ENCODE results near the gene CAMTA1.
A peak's percentile ranks its signal among the peaks of the same experiment; 100 is the strongest.

The CAMTA1 gene

DNA sequence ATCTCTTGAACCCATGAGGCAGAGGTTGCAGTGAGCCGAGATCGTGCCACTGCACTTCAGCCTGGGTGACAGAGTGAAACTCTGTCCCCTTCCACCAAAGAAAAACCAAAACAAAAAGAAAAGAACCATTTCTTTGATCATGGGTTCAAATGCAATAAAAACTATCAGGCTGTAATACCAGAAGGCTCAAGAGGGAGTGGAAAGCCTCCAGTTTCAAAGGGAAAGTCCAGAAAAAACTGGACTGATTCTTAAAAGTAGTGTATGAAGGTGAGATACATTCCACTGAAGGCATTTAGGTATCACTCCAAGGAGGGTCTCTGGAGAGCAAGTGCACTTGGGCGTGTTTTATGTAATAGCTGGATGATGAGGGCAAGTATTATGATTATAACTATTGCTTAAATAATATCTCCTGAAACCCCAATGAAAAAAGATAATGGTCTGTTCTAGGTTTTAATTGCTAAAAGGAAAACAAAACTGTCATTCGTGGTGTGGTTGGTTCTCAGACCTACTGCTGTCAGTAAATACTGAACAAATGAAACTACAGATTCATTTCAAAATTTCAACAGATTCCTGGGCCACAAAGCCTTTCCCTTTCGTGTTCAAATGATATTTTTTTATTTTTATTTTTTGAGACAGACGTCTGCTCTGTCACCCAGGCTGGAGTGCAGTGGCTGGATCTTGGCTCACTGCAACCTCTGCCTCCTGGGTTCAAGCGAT is 6.0 kb upstream of the CAMTA1 start:
- DNase-seq (ENCODE audit: low read depth in 2 of 2), result no peak

- no peak for DNase-seq (ENCODE audit: low read depth in 2 of 2)
These were observed 3.1 kb upstream of the CAMTA1 start for GRCh38 chr1:6782151-6782550.

DNA sequence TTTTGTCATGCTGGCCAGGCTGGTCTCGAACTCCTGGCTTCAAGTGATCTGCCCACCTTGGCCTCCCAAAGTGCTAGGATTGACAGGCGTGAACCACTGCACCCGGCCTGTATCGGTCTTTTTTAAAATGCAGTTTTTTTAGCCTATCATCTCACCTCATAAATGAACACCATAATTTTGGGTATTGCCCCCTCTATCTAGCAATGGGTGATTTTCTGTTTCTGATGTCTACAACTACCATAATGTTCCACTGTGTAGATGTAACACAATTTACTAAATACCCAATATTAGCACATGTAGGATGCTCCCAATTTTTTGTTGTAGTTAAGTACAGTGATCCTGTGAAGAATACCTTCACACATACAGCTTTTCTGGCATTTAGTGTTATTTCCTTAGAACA is 2.0 kb upstream of the CAMTA1 start:
- no peak for DNase-seq (ENCODE audit: low read depth in 2 of 2)

DNA sequence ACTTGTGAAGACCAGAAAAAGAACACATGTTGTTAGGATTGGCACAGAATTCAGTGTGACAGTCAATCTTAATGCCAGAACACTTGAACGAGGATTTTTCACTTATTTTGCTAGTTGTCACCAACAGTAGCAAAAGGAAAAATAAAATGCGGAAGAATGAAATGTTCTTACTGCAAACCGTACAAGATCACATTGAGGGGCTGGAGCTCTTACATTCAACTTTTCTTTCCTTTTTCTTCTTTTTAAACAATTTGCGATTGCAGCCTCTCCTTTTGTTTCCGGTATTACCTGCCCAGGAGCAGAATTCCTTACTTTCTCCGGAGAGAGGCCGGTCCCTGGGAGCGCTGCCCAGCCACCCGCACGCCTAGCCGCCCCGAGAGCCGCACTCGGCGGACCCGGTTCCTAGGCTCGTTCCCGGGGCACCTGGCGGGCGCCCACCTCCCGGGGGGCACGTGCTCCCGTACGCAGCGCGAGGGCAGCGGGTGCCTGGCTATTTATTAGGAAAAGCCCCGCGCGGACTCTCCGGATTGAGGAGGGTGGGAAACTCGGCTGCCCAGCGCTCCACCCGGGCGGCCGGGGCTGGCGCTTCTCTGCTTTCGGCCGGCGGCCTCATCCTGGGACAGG is 1.2 kb upstream of the CAMTA1 start:
- DNase-seq (ENCODE audit: low read depth in 2 of 2), result no peak

GRCh38 chr1:6784560-6785317 is 515 bp upstream of the CAMTA1 start:
- peak; percentile 75 to 99 for DNase-seq (ENCODE audit: low read depth in 2 of 2)

- peak; percentile 11 to 39 for DNase-seq (ENCODE audit: low read depth in 2 of 2)
These were observed 663 bp downstream of the CAMTA1 start for GRCh38 chr1:6785728-6786505.

- DNase-seq (ENCODE audit: low read depth in 2 of 2), result no peak
These were observed 3.7 kb downstream of the CAMTA1 start for GRCh38 chr1:6788946-6789345.

DNA sequence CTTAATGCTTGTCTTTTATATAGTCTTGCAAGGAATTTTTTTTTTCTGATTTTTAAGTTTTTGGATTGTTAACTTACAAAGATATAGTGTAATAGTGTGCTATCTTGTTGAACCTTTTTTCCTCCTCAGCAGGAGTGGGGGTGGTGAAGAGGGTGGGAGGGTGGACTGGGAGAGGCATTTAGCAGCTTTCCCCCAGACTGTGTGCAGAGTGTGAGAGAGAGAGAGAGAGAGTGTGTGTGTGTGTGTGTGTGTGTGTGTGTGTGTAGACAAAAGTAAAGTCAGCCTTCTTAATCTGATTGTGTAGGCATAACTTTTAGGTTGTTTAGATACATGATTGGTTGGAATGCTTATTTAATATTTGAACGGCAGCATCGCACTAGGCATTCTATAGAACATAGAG is 4.9 kb downstream of the CAMTA1 start:
- DNase-seq (ENCODE audit: low read depth in 2 of 2), result no peak

GRCh38 chr1:6794164-6794563 is 8.9 kb downstream of the CAMTA1 start:
- no peak for DNase-seq (ENCODE audit: low read depth in 2 of 2)

GRCh38 chr1:6795203-6795602 is 9.9 kb downstream of the CAMTA1 start:
- DNase-seq (ENCODE audit: low read depth in 2 of 2), result no peak

DNA sequence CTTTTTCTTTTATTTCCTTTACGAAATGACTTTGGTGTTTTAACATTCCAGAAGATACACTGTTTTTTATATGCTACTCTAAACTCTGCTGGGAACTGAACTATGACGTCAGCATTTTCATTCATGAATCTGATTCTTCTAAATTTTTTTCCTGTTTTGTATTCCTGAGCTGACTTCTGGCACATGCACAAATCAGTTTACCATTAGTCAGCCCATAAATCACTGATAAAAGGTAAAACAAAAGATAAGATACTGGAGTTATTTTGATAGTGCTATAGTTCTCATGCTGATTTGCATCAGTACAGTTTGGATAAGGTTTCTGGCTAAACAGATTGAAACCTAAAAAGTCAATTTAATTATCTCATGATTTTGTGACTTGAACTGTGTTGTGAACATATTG is 10.4 kb downstream of the CAMTA1 start:
- DNase-seq (ENCODE audit: low read depth in 2 of 2), result no peak

GRCh38 chr1:6796095-6796494 is 10.8 kb downstream of the CAMTA1 start:
- DNase-seq (ENCODE audit: low read depth in 2 of 2), result no peak

GRCh38 chr1:6799499-6799898 is 14.2 kb downstream of the CAMTA1 start:
- no peak for DNase-seq (ENCODE audit: low read depth in 2 of 2)

- DNase-seq (ENCODE audit: low read depth in 2 of 2), result no peak
These were observed 15.5 kb downstream of the CAMTA1 start for GRCh38 chr1:6800745-6801144.

DNA sequence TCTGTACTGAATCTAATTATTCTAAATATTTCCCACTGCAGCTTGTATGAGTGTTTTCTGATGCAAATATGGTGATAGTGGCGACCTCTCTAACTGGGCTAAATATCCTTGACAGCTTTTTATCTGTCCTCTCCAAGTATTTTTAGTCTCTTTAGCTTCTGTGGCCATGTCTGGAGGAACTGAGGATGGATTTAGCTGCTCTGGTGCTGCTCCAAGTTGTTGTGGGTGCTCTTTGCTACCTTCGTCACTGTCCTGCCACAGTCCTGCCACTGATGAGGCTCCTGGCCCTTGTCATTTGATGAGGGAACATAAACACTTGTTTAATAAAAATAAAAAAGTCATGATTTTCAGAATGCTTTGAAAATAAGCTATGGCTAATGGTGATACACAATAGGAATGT is 15.9 kb downstream of the CAMTA1 start:
- DNase-seq (ENCODE audit: low read depth in 2 of 2), result no peak

DNA sequence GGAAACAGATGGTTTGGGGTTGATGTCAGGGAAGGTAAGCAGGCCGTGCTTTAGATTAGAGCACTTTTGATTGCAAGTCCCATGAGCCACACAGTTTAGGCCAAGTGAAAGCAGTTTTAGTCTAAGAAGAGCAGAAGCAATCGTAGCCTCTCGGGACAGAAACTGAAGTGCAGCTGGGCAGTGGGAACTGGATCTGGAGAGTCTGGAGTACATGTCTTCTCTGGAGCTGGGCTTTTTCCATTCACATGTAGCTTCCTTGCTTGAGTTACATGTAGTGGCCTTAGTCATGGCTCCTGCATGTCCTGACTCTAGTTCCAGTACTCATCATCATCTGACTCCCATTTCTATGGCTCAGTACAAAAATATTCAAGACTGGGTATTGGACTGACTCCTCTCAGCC is 16.7 kb downstream of the CAMTA1 start:
- DNase-seq (ENCODE audit: low read depth in 2 of 2), result no peak

GRCh38 chr1:6802454-6802853 is 17.2 kb downstream of the CAMTA1 start:
- no peak for DNase-seq (ENCODE audit: low read depth in 2 of 2)

- no peak for DNase-seq (ENCODE audit: low read depth in 2 of 2)
These were observed 17.6 kb downstream of the CAMTA1 start for GRCh38 chr1:6802893-6803292.

DNA sequence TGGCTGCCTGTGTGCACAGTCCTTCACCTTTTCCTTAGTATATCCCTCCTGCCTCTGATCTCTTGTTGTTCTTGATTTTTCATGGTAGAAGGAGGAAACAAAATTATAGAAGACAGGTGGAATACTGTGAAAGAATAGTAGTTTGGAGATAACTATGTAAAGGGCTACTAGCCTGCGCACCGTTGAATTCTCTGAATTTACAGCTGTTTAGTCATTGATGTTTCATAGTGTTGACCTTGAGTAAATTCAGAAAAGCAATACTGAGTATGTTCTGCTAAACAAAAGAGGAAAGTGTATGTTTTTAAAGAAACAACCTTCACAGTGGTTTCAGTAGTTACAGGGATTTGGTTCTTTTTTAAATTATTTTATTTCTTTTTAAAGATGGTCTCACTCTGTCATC is 18.1 kb downstream of the CAMTA1 start:
- DNase-seq (ENCODE audit: low read depth in 2 of 2), result no peak

GRCh38 chr1:6805004-6805416 is 19.8 kb downstream of the CAMTA1 start:
- no peak for DNase-seq (ENCODE audit: low read depth in 2 of 2)

DNA sequence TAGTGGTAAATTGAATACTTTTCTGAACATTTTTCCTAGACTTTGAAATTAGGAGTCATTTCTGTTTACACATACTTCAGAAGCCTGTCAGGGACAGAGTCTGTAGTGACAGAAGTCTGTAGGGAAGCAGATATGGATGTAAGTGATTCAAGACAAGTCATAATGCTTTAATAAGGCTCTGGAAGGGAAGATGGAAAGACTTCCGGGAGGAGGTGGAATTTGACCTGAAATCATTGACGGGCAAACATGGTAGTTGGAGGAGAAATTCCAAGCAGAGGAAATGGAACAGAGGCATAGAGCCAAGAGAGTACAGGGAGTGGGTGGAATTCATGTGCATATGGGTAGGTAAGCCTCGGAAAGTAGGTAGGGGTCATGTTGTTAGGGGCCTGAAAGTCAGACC is 22.5 kb downstream of the CAMTA1 start:
- no peak for DNase-seq (ENCODE audit: low read depth in 2 of 2)

DNA sequence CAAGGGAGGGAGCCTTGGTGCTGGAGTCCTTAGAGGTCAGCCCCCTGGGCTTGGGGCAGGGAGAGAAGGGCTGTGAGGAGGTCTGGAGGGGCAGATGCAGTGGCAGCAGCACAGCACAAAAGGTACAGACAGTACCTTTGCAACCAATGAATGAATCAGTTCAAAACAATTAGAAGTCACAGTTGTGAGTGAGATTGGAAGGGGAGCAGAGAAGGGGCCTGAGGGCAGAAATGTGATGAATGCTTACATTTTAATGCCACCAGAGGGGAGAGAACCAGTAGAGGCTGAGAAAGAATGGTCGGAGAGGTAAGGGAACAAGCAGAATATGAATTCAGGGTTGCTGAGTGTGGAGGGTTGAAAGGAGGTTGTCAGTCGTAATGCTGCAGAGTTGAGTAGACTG is 24.2 kb downstream of the CAMTA1 start:
- no peak for DNase-seq (ENCODE audit: low read depth in 2 of 2)

All from stimulated activated CD4-positive, alpha-beta T cell treated with anti-CD3 and anti-CD28 coated beads, Interleukin-4, amount 100 ng/mL, for 48 hours (primary cell).